Vagina (tissue), 2 donors: Measurements from ENCODE around the gene GNAS-AS1. TPM values are rescaled to one million over a fixed set of nuclear protein-coding genes. Genes with fewer than 3 reads are reported as not detected.
"Not testable (repeated sequence)": the region's sequence is repeated elsewhere in the genome, so short reads cannot be mapped to it uniquely, and the experiment has no call there.

ENCODE experiments used
- DNase-seq, 2 donors: peaks; one replicate each; pipeline ENCODE4 v3.0.0-alpha.2; 2017; ENCODE audit errors: extremely low spot score in 2 of 2
- H3K27ac ChIP-seq: fragments of 200-600 bp; sonication (generic); one replicate; pipeline ENCODE4 v1.5.1; 2019
- H3K27me3 ChIP-seq: fragments of 200-600 bp; sonication (generic); one replicate; pipeline ENCODE4 v1.5.1; 2019
- H3K36me3 ChIP-seq, 2 donors: fragments of 200-600 bp; sonication (generic); one replicate each; pipeline ENCODE4 v1.5.1; 2017 to 2019
- H3K4me1 ChIP-seq: fragments of 200-600 bp; sonication (generic); one replicate; pipeline ENCODE4 v1.5.1; 2019
- H3K4me3 ChIP-seq, 2 donors: fragments of 200-600 bp; sonication (generic); 1 replicate in 1 of 2; 2 replicates in 1 of 2; pipeline ENCODE4 v1.5.1; 2016 to 2019
- H3K9me3 ChIP-seq: fragments of 200-600 bp; sonication (generic); one replicate; pipeline ENCODE4 v1.5.1; 2019
- CTCF ChIP-seq, 3 experiments: fragments of 450-650 bp in 2 of 3; fragments of 200-600 bp in 1 of 3; sonication (generic) in 1 of 3; IDR thresholded peaks; one replicate each; pipeline ENCODE4 v1.5.1; 2017 to 2019; ENCODE audit warnings: antibody characterized with exemption in 3 of 3, mild to moderate bottlenecking in 2 of 3, moderate library complexity in 2 of 3
- POLR2A ChIP-seq, 2 donors: fragments of 450-650 bp; IDR thresholded peaks; one replicate each; pipeline ENCODE4 v1.6.1; 2017; ENCODE audit warnings: antibody characterized with exemption in 2 of 2, mild to moderate bottlenecking in 2 of 2, moderate library complexity in 2 of 2
- POLR2AphosphoS5 ChIP-seq, 2 donors: sonication (generic); formaldehyde crosslinking; IDR thresholded peaks; one replicate each; pipeline ENCODE4 v1.9.0; 2017; ENCODE audit warnings: antibody characterized with exemption in 2 of 2, mild to moderate bottlenecking in 2 of 2, low read depth in 1 of 2; ENCODE audit not compliant: insufficient read depth in 1 of 2
- intact Hi-C: fragments of 100-400 bp; cut with DNase I; formaldehyde crosslinking; loops from one replicate; pipeline ENCODE4 v1.15.1; 2023
- total RNA-seq: library from RNA; depleted of rRNA; stranded (reverse); fragments of >200 nt; gene quantifications from one replicate; pipeline ENCODE4 v1.2.3, GENCODE V29; 2016

The GNAS-AS1 gene
- total RNA-seq, 1 donor from 2014 or later = not detected

- intact Hi-C loops = no loop called here
- no peaks in the 10 kb centered on the region for H3K9me3 ChIP-seq
- H3K27ac ChIP-seq = no peak overlapping the region
- H3K36me3 ChIP-seq = no peaks in the 10 kb centered on the region
- TF ChIP-seq POLR2A (IDR thresholded peaks at IDR 0.05) (no peak), POLR2AphosphoS5 (IDR thresholded peaks at IDR 0.05; ENCODE audit: insufficient read depth in 1 of 2, low read depth in 1 of 2) (no peak), CTCF (IDR thresholded peaks at IDR 0.05) (no peak)
- no peak for DNase-seq
- H3K4me3 ChIP-seq = no peak overlapping the region
- H3K4me1 ChIP-seq = peaks cover 7% of the 10 kb centered on the region
- no peaks in the 10 kb centered on the region for H3K27me3 ChIP-seq
Observed at GRCh38 chr20:58824843-58825242, 25.9 kb downstream of the GNAS-AS1 start.

GRCh38 chr20:58822748-58823730 lies 27.7 kb downstream of the GNAS-AS1 start:
- intact Hi-C loops = no loop called here
- no peak for TF ChIP-seq POLR2A (IDR thresholded peaks at IDR 0.05)
- no peak for TF ChIP-seq POLR2AphosphoS5 (IDR thresholded peaks at IDR 0.05; ENCODE audit: insufficient read depth in 1 of 2, low read depth in 1 of 2)
- TF ChIP-seq CTCF (IDR thresholded peaks at IDR 0.05) = no peak

GRCh38 chr20:58822149-58822548 lies 28.6 kb downstream of the GNAS-AS1 start:
- intact Hi-C loops = no loop called here
- DNase-seq = no peak
- no peaks in the 10 kb centered on the region for H3K36me3 ChIP-seq
- no peaks in the 10 kb centered on the region for H3K4me1 ChIP-seq
- no peaks in the 10 kb centered on the region for H3K9me3 ChIP-seq
- no peak overlapping the region for H3K4me3 ChIP-seq
- TF ChIP-seq CTCF (IDR thresholded peaks at IDR 0.05) (no peak), POLR2A (IDR thresholded peaks at IDR 0.05) (no peak), POLR2AphosphoS5 (IDR thresholded peaks at IDR 0.05; ENCODE audit: insufficient read depth in 1 of 2, low read depth in 1 of 2) (no peak)
- no peak overlapping the region for H3K27ac ChIP-seq
- no peaks in the 10 kb centered on the region for H3K27me3 ChIP-seq

More at GRCh38 chr20:58822748-58823730, 27.7 kb downstream of the GNAS-AS1 start:
- no peak overlapping the region for H3K4me3 ChIP-seq
- DNase-seq = no peak
- H3K4me1 ChIP-seq = no peaks in the 10 kb centered on the region
- no peaks in the 10 kb centered on the region for H3K9me3 ChIP-seq
- H3K27me3 ChIP-seq = no peaks in the 10 kb centered on the region
- H3K36me3 ChIP-seq = no peaks in the 10 kb centered on the region
- no peak overlapping the region for H3K27ac ChIP-seq

GRCh38 chr20:58820515-58820914 lies 30.2 kb downstream of the GNAS-AS1 start:
- H3K4me3 ChIP-seq, H3K27ac ChIP-seq, intact Hi-C loops, H3K27me3 ChIP-seq, H3K9me3 ChIP-seq, H3K36me3 ChIP-seq, H3K4me1 ChIP-seq, DNase-seq: not testable (repeated sequence)

- intact Hi-C loops = no loop called here
- no peak for DNase-seq
- Histone ChIP-seq H3K27ac (no peak overlapping the region), H3K4me3 (no peak overlapping the region), H3K4me1 (no peaks in the 10 kb centered on the region), H3K36me3 (no peaks in the 10 kb centered on the region), H3K27me3 (no peaks in the 10 kb centered on the region), H3K9me3 (no peaks in the 10 kb centered on the region)
- TF ChIP-seq POLR2A (IDR thresholded peaks at IDR 0.05) (no peak), CTCF (IDR thresholded peaks at IDR 0.05) (no peak), POLR2AphosphoS5 (IDR thresholded peaks at IDR 0.05; ENCODE audit: insufficient read depth in 1 of 2, low read depth in 1 of 2) (no peak)
Observed at GRCh38 chr20:58819921-58820320, 30.8 kb downstream of the GNAS-AS1 start.
